IPS DF 6.9 (cell line): ENCODE results near the gene WDR41.
"Not testable (repeated sequence)": the region's sequence is repeated elsewhere in the genome, so short reads cannot be mapped to it uniquely, and the experiment has no call there.

Experiments
- DNase-seq: peaks from one replicate; pipeline ENCODE4 v3.0.0-alpha.2; 2013; ENCODE audit warnings: low read depth, low spot score
- H3K27ac ChIP-seq: one replicate; pipeline ENCODE4 v1.5.1; 2013; ENCODE audit warnings: low read length, control low read depth
- H3K27me3 ChIP-seq: 2 replicates; pipeline ENCODE4 v1.6.1; 2013; ENCODE audit warnings: mild to moderate bottlenecking, low read length; ENCODE audit not compliant: control insufficient read depth, insufficient read depth
- H3K36me3 ChIP-seq: 2 replicates; pipeline ENCODE4 v1.6.1; 2013; ENCODE audit warnings: low read length; ENCODE audit not compliant: control insufficient read depth, insufficient read depth
- H3K4me1 ChIP-seq: 2 replicates; pipeline ENCODE4 v1.6.1; 2013; ENCODE audit warnings: low read length; ENCODE audit not compliant: control insufficient read depth, insufficient read depth
- H3K4me3 ChIP-seq: 2 replicates; pipeline ENCODE4 v1.5.1; 2013; ENCODE audit warnings: mild to moderate bottlenecking, low read length
- H3K9me3 ChIP-seq: 2 replicates; pipeline ENCODE4 v1.6.1; 2013; ENCODE audit warnings: low read length, inconsistent platforms; ENCODE audit not compliant: control insufficient read depth, insufficient read depth
- WGBS: extraction: QIAGEN DNeasy Blood & Tissue Kit; methylation state at CpG from one replicate; pipeline ENCODE4 v1.1.7; 2013; ENCODE audit warnings: mixed read lengths, missing lambda C conversion rate; ENCODE audit not compliant: insufficient read length, insufficient coverage; 5-methylcytosine and 5-hydroxymethylcytosine counted together

WDR41 gene

GRCh38 chr5:77491783-77492652 is at the start of gene WDR41:
Gene WDR41, minus strand, starts transcription at chr5:77492316. Its CDS starts 96 bp downstream, at chr5:77492220.
- DNase-seq, result peak; percentile 47
- no peak within 1 kb of the TSS for H3K27ac ChIP-seq
- no peaks in the 10 kb centered on the region for H3K36me3 ChIP-seq
- no CpG with 5 or more reads among the region's 90 CpGs for WGBS
- H3K4me1 ChIP-seq, result no peaks in the 10 kb centered on the region
- no peaks in the 10 kb centered on the region for H3K9me3 ChIP-seq
- H3K4me3 ChIP-seq, result peak within 1 kb of the TSS; percentile 90
- no peaks in the 10 kb centered on the region for H3K27me3 ChIP-seq

GRCh38 chr5:77531297-77531696 is 39.2 kb upstream of the WDR41 start:
- WGBS, result no CpG with 5 or more reads among the region's 3 CpGs
- Histone ChIP-seq H3K27me3 (no peaks in the 10 kb centered on the region), H3K4me1 (no peaks in the 10 kb centered on the region), H3K27ac (no peak overlapping the region), H3K9me3 (no peaks in the 10 kb centered on the region), H3K36me3 (no peaks in the 10 kb centered on the region), H3K4me3 (no peak overlapping the region)
- DNase-seq, result no peak

- Histone ChIP-seq H3K36me3 (no peaks in the 10 kb centered on the region), H3K4me3 (no peak overlapping the region), H3K4me1 (no peaks in the 10 kb centered on the region), H3K27ac (no peak overlapping the region), H3K9me3 (no peaks in the 10 kb centered on the region), H3K27me3 (no peaks in the 10 kb centered on the region)
- no peak for DNase-seq
- no CpG with 5 or more reads among the region's 2 CpGs for WGBS
These were observed 26.2 kb upstream of the WDR41 start for GRCh38 chr5:77518304-77518703.

GRCh38 chr5:77514457-77514856 is 22.3 kb upstream of the WDR41 start:
- no CpG with 5 or more reads among the region's 1 CpG for WGBS
- Histone ChIP-seq H3K36me3 (no peaks in the 10 kb centered on the region), H3K9me3 (no peaks in the 10 kb centered on the region), H3K27ac (no peak overlapping the region), H3K4me3 (no peak overlapping the region), H3K4me1 (no peaks in the 10 kb centered on the region), H3K27me3 (no peaks in the 10 kb centered on the region)
- no peak for DNase-seq

GRCh38 chr5:77513321-77513720 is 21.2 kb upstream of the WDR41 start:
- DNase-seq, result no peak
- 100% methylated on average over 1 of the region's 1 CpG for WGBS
- H3K9me3 ChIP-seq, result no peaks in the 10 kb centered on the region
- H3K4me3 ChIP-seq, result no peak overlapping the region
- no peaks in the 10 kb centered on the region for H3K36me3 ChIP-seq
- no peak overlapping the region for H3K27ac ChIP-seq
- H3K27me3 ChIP-seq, result no peaks in the 10 kb centered on the region
- no peaks in the 10 kb centered on the region for H3K4me1 ChIP-seq

GRCh38 chr5:77501132-77501531 is 9.0 kb upstream of the WDR41 start:
- H3K36me3 ChIP-seq, DNase-seq, H3K4me3 ChIP-seq, H3K9me3 ChIP-seq, H3K4me1 ChIP-seq, H3K27me3 ChIP-seq, H3K27ac ChIP-seq: not testable (repeated sequence)
- WGBS, result no CpG with 5 or more reads among the region's 9 CpGs

GRCh38 chr5:77499973-77500372 is 7.9 kb upstream of the WDR41 start:
- no peaks in the 10 kb centered on the region for H3K27me3 ChIP-seq
- DNase-seq, result no peak
- no peaks in the 10 kb centered on the region for H3K4me1 ChIP-seq
- no peaks in the 10 kb centered on the region for H3K36me3 ChIP-seq
- no CpG with 5 or more reads among the region's 2 CpGs for WGBS
- no peak overlapping the region for H3K4me3 ChIP-seq
- no peak overlapping the region for H3K27ac ChIP-seq
- H3K9me3 ChIP-seq, result no peaks in the 10 kb centered on the region

GRCh38 chr5:77499441-77499840 is 7.3 kb upstream of the WDR41 start:
- H3K9me3 ChIP-seq, result no peaks in the 10 kb centered on the region
- no peaks in the 10 kb centered on the region for H3K4me1 ChIP-seq
- no peaks in the 10 kb centered on the region for H3K27me3 ChIP-seq
- no CpG with 5 or more reads among the region's 3 CpGs for WGBS
- DNase-seq, result no peak
- H3K27ac ChIP-seq, result no peak overlapping the region
- no peaks in the 10 kb centered on the region for H3K36me3 ChIP-seq
- no peak overlapping the region for H3K4me3 ChIP-seq

GRCh38 chr5:77498952-77499351 is 6.8 kb upstream of the WDR41 start:
- H3K4me3 ChIP-seq, result no peak overlapping the region
- H3K9me3 ChIP-seq, result no peaks in the 10 kb centered on the region
- no peaks in the 10 kb centered on the region for H3K27me3 ChIP-seq
- no peaks in the 10 kb centered on the region for H3K36me3 ChIP-seq
- no peak for DNase-seq
- no CpG with 5 or more reads among the region's 2 CpGs for WGBS
- no peaks in the 10 kb centered on the region for H3K4me1 ChIP-seq
- H3K27ac ChIP-seq, result no peak overlapping the region

- Histone ChIP-seq H3K27ac (no peak overlapping the region), H3K4me1 (no peaks in the 10 kb centered on the region), H3K36me3 (no peaks in the 10 kb centered on the region), H3K27me3 (no peaks in the 10 kb centered on the region), H3K4me3 (no peak overlapping the region), H3K9me3 (no peaks in the 10 kb centered on the region)
- no CpG with 5 or more reads among the region's 3 CpGs for WGBS
- DNase-seq, result no peak
These were observed 2.8 kb upstream of the WDR41 start for GRCh38 chr5:77494935-77495334.

- Histone ChIP-seq H3K27ac (no peak overlapping the region), H3K4me1 (no peaks in the 10 kb centered on the region), H3K27me3 (no peaks in the 10 kb centered on the region), H3K9me3 (no peaks in the 10 kb centered on the region), H3K4me3 (no peak overlapping the region), H3K36me3 (no peaks in the 10 kb centered on the region)
- WGBS, result no CpG with 5 or more reads among the region's 4 CpGs
- no peak for DNase-seq
These were observed 511 bp upstream of the WDR41 start for GRCh38 chr5:77492653-77493000.
